GM10847 (cell line): ENCODE data around the gene INCA1.

Source experiments
- POLR2A ChIP-seq: IDR thresholded peaks from 2 replicates; pipeline ENCODE4 v1.6.1; 2011; ENCODE audit not compliant: insufficient read length; ENCODE audit errors: extremely low read depth

Gene INCA1

DNA sequence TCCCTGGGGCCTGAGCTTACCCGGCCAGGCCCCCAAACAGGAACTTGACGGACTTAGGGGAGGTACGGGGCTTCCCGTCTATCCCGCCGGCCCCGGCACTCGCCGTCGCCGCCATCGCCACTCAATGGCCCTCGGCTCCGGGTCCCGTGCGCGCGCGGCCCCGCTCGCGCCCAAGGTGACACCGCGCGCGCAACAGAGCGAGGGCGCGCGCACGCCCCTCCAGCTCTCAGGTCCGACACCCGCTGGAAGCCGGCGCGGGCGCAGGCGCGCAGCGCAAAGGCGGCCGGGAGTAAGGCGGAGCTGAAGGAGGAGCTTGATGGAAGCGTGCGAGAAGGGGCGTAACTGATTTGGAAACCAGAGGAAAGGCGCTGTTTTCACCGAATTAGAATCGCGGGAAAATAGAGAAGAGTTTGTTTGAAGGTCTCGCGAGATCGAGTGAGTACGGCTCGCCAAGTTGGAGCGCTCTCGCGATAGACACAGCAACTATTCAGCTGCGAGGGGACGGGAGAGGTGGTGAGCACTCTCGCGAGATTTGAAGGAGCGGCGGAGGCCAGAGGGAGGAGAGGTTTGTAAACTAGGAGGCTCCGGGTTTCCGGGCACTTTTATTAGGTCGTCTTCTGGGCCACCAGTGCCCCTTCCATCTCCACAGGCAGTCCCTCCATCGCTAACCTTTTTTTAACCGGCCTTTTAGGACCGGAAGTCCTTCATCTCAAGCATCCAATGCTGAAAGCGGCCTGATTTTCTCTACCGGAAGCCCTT is 57.3 kb downstream of the INCA1 start, which contains the start of the genes RNF167 and SLC25A11:
RNF167 (plus strand) TSS at position 473 of the 759 bp plus-strand sequence. CDS start 642 bp downstream, outside the sequence.
SLC25A11 (minus strand) TSS at position 251 of the 759 bp plus-strand sequence; CDS start at position 115, 136 bp downstream.
- TF ChIP-seq POLR2A = peak; percentile 87

DNA sequence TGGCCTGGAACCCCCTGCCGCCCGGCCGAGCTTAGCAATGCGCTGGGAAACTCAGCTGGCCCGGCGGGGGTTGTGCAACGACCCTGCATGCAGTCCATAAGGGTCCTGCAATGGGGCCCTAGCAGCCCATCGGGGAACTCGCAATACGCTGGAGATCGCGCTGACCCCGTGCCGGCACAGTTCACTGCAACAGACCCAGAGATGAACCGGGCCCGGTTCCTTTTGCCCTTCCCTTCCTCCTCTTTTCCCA is 57.9 kb downstream of the INCA1 start:
- TF ChIP-seq POLR2A = no peak

DNA sequence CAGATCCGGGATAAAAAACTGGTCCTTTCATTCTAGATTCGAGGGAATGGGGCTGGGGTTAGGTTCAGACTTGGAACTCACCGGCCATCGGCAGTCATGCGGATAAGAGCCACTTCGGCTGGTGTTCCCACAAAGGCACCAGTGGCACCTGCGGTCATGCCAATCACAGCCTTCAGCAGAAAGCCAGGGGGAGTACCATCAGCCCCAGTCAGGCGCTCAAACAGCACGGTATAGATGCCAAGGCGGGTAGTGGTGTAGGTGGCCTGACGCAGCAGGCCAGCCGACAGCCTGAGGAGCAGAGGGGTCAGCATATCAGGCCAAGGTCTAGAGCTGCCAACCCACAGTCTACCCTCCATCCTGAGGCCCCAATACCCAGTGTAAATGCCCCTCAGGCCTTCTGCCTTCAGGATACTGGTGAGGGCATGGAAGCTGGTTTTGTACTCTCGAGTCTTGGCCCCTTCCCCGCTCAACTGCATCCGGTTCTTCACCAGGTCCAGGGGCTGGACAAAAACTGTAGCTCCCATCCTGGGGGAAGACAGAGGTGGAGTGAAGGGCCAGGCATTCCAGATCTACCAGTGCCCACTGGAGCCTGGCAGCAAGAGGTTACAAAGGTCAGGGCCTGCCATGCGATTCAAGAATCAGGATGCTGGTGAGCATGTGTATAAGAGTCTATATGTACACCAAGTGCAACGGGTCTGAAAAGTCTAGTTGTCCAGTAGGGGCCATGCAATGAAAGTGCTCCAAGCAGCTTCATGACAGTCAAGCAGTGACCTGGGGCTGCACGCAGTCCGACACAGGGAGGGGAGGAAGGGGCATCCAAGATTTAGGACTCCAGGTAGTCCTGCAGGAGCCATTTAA is 58.4 kb downstream of the INCA1 start:
- TF ChIP-seq POLR2A = no peak
